ENCODE measurements around the gene TTI1. TPM values are rescaled to one million over a fixed set of nuclear protein-coding genes. Genes with fewer than 3 reads are reported as not detected.

Gene TTI1
- total RNA-seq, 1 donor from 2014 or later = 13.4 TPM

DNA sequence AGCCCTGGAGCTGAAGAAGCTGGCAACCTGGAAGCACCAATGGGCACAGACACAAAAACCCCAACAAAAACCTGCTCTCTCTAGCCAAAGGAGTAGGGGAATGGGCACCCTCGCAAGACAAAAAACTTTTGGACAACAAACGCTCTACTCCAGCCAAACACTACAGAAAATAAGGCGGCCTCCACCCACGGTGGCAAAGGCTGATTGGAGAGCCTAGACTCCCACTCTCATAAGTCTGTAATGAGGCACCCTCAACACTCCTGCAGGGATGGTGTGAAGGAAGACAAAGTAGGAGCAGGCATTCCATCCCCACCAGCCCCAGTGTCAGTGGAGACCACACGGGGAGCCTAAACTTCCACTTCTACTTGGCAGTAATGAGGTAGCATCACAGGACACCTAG is 8.8 kb downstream of the TTI1 start:
- FAIRE-seq (no peak), DNase-seq (ENCODE audit: low read depth) (no peak)
- Histone ChIP-seq H3K9me3 (ENCODE audit: insufficient read depth, low read depth, low read length) (no peaks in the 10 kb centered on the region), H3K9ac (ENCODE audit: low read length) (no peak overlapping the region), H3K4me1 (ENCODE audit: insufficient read depth, low read length) (peaks cover 18% of the 10 kb centered on the region), H4K20me1 (ENCODE audit: insufficient read depth, low read length) (peaks cover 44% of the 10 kb centered on the region), H3K36me3 (ENCODE audit: insufficient read depth, low read length) (no peaks in the 10 kb centered on the region), H3K4me3 (ENCODE audit: insufficient read depth, low read depth, low read length) (no peak overlapping the region), H3K79me2 (ENCODE audit: insufficient read depth, low read length) (peaks cover 86% of the 10 kb centered on the region), H3K27me3 (ENCODE audit: insufficient read depth, low read length) (no peaks in the 10 kb centered on the region), H3K4me2 (ENCODE audit: low read length) (no peak overlapping the region), H2AFZ (ENCODE audit: low read depth, low read length) (no peak overlapping the region), H3K27ac (ENCODE audit: low read depth, low read length) (no peak overlapping the region)
- Mint-ChIP-seq H3K27me3 (ENCODE audit: low read depth, unreplicated experiment) (no peaks in the 10 kb centered on the region), H3K4me1 (ENCODE audit: low read depth, unreplicated experiment) (peaks cover 15% of the 10 kb centered on the region), H3K4me3 (ENCODE audit: unreplicated experiment) (no peak overlapping the region), H3K27ac (ENCODE audit: unreplicated experiment) (peak overlapping the region; percentile 8), H3K36me3 (ENCODE audit: low read depth, unreplicated experiment) (no peaks in the 10 kb centered on the region), H3K9me3 (ENCODE audit: unreplicated experiment) (no peaks in the 10 kb centered on the region)
- no peak for TF ChIP-seq EZH2 (IDR thresholded peaks at IDR 0.05; ENCODE audit: insufficient read depth, low read length)
- TF ChIP-seq, protein P1, sequence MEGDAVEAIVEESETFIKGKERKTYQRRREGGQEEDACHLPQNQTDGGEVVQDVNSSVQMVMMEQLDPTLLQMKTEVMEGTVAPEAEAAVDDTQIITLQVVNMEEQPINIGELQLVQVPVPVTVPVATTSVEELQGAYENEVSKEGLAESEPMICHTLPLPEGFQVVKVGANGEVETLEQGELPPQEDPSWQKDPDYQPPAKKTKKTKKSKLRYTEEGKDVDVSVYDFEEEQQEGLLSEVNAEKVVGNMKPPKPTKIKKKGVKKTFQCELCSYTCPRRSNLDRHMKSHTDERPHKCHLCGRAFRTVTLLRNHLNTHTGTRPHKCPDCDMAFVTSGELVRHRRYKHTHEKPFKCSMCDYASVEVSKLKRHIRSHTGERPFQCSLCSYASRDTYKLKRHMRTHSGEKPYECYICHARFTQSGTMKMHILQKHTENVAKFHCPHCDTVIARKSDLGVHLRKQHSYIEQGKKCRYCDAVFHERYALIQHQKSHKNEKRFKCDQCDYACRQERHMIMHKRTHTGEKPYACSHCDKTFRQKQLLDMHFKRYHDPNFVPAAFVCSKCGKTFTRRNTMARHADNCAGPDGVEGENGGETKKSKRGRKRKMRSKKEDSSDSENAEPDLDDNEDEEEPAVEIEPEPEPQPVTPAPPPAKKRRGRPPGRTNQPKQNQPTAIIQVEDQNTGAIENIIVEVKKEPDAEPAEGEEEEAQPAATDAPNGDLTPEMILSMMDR (IDR thresholded peaks at IDR 0.05; ENCODE audit: insufficient read depth, low read depth, low read length) = no peak

DNA sequence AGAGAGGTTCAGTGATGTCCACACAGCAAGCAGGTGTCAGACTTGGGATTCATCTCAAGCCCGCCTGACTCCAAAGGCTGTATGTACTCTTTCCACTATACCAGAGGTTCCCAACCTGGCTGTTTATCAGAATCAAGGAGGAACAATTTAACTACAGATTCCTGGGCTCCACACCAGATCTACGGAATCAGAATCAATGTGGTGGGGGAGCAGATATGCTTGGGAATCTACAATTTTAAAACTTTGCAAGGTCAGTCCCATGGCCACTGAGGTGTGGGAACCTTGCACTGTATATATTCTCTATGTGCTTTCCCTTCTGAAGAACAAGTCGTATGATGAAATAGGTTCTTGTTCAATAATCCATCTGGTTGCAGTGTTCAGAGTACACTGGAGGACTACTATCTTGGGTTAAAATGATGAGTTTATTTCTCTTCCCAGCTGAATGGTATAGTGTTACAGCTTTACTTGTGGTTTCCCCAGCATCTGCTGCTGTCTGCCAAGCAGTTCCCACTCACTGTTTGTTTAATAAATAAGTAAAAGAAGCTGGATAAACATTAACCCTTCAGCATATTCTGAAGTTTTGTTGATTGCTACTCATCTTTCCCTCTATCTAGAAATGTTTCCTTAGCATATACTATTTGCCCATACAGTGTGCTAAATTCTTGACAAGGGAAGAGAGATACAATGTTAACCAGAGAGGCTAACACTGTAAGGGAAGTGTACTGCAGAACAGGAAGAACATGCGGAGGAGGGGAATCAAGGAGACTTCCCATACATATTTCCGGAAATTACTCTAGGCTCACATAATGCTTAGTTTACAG is 9.9 kb downstream of the TTI1 start:
- TF ChIP-seq, protein P1 (IDR thresholded peaks at IDR 0.05; ENCODE audit: insufficient read depth, low read depth, low read length) = no peak
- no peak for TF ChIP-seq EZH2 (IDR thresholded peaks at IDR 0.05; ENCODE audit: insufficient read depth, low read length)
- no peaks in the 10 kb centered on the region for H3K27me3 Mint-ChIP-seq (ENCODE audit: low read depth, unreplicated experiment)
- DNase-seq (ENCODE audit: low read depth) = peak; percentile 76
- Histone ChIP-seq H3K9me3 (ENCODE audit: insufficient read depth, low read depth, low read length) (no peaks in the 10 kb centered on the region), H3K27me3 (ENCODE audit: insufficient read depth, low read length) (no peaks in the 10 kb centered on the region), H3K36me3 (ENCODE audit: insufficient read depth, low read length) (peaks cover 6% of the 10 kb centered on the region), H2AFZ (ENCODE audit: low read depth, low read length) (no peak overlapping the region), H3K4me3 (ENCODE audit: insufficient read depth, low read depth, low read length) (no peak overlapping the region), H3K79me2 (ENCODE audit: insufficient read depth, low read length) (peaks cover 84% of the 10 kb centered on the region), H4K20me1 (ENCODE audit: insufficient read depth, low read length) (peaks cover 44% of the 10 kb centered on the region), H3K9ac (ENCODE audit: low read length) (no peak overlapping the region), H3K27ac (ENCODE audit: low read depth, low read length) (no peak overlapping the region), H3K4me2 (ENCODE audit: low read length) (peak overlapping the region; percentile 60), H3K4me1 (ENCODE audit: insufficient read depth, low read length) (peaks cover 18% of the 10 kb centered on the region)
- H3K36me3 Mint-ChIP-seq (ENCODE audit: low read depth, unreplicated experiment) = peaks cover 2% of the 10 kb centered on the region
- peak; percentile 55 for FAIRE-seq
- no peak overlapping the region for H3K4me3 Mint-ChIP-seq (ENCODE audit: unreplicated experiment)
- H3K27ac Mint-ChIP-seq (ENCODE audit: unreplicated experiment) = peak overlapping the region; percentile 58
- peaks cover under 1% of the 10 kb centered on the region for H3K9me3 Mint-ChIP-seq (ENCODE audit: unreplicated experiment)
- peaks cover 15% of the 10 kb centered on the region for H3K4me1 Mint-ChIP-seq (ENCODE audit: low read depth, unreplicated experiment)
